Astrocyte (in vitro differentiated cells and primary cell): ENCODE data around the gene RALBP1.

Experiments used
- CTCF ChIP-seq: IDR thresholded peaks from 2 replicates; pipeline ENCODE4 v1.5.1; 2011; ENCODE audit warnings: low read depth, mild to moderate bottlenecking, inconsistent platforms, low read length, moderate library complexity; ENCODE audit not compliant: insufficient read depth
- EZH2 ChIP-seq: IDR thresholded peaks from 2 replicates; pipeline ENCODE4 v1.6.1; 2012; ENCODE audit warnings: mild to moderate bottlenecking, low read length, inconsistent platforms; ENCODE audit not compliant: insufficient read depth

DNA sequence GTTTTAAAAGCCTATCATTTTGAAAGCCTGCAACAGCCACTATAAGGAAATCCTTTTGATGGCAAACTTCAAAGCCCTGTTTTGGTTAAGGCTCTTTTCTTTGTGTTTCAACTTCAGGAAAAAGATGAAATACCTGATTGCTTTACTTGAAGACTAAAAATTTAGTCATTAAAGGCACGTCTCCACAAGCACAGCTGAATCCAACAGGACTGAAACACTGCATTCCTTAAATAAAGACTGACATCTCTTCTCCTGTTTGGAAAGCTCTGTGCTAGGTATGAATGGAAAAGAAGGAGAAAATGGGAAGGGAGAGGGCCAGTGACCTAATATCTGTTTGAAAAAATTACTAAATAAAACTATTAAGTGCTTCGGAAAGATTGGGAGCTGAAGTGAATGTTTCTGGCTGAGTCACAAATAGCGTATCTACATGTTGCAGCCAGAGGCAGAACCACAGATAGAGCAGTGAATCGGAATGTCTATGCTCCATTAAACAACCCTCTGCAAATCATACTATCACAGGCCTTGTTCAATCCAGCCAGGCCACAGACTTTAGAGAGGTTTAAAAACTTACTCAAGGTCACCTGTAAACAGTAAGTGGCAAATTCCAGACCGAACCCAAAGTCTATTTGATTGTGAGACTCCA, 21.1 kb upstream of the RALBP1 start:
- TF ChIP-seq CTCF = no peak
- no peak for TF ChIP-seq EZH2
